GM18868 (cell line): ENCODE results near the gene DEDD2.

Experiments
- ATAC-seq: cut with Tn5 transposase; IDR thresholded peaks from one replicate; pipeline ENCODE4 v1.9.1; 2021; ENCODE audit warnings: mild to moderate bottlenecking, moderate library complexity; ENCODE audit not compliant: unreplicated experiment

Gene DEDD2

GRCh38 chr19:42149447-42150202 is 67.9 kb downstream of the DEDD2 start:
- no peak for ATAC-seq
